GM18951 (cell line): ENCODE measurements around the gene FBXW10.
"Not testable (repeated sequence)": the region's sequence is repeated elsewhere in the genome, so short reads cannot be mapped to it uniquely, and the experiment has no call there.

Experiments used
- in situ Hi-C: fragments of 300-500 bp; cut with MboI; formaldehyde crosslinking; loops from one replicate; pipeline ENCODE4 v1.12.0; 2022; ENCODE audit warnings: low sequenced_read_pairs, mixed read lengths, inconsistent platforms; ENCODE audit not compliant: unreplicated experiment

FBXW10 gene

GRCh38 chr17:18743699-18744421 lies at the start of gene FBXW10:
Gene FBXW10, plus strand, starts transcription at chr17:18744054. Its CDS starts 191 bp downstream, at chr17:18744245.
- in situ Hi-C loops, result not testable (repeated sequence)

DNA sequence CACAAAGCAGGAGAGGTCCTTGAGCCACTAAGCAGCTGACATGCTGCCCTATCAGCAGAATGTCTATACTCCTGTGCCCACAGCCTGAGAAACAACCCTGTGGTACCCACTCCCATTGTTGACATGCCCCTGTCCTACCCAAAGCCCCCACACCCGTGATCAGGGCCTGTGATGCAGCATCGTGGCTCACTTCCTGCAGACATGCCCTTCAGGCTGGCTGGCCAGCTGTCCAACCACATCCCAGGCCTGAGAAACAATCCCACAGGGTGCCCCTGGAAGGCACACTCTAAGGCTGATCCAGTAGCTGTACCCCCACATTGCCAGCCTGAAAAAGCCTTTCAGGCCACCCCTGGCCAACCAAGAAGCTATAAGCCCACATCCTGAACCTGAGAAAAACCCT lies 48.7 kb upstream of the FBXW10 start:
- in situ Hi-C loops, result not testable (repeated sequence)

GRCh38 chr17:18698473-18699103 lies 45.3 kb upstream of the FBXW10 start:
- in situ Hi-C loops, result not testable (repeated sequence)

GRCh38 chr17:18705955-18706354 lies 37.9 kb upstream of the FBXW10 start:
- in situ Hi-C loops, result not testable (repeated sequence)

- in situ Hi-C loops, result not testable (repeated sequence)
These were observed 35.6 kb upstream of the FBXW10 start for GRCh38 chr17:18708215-18708614.

DNA sequence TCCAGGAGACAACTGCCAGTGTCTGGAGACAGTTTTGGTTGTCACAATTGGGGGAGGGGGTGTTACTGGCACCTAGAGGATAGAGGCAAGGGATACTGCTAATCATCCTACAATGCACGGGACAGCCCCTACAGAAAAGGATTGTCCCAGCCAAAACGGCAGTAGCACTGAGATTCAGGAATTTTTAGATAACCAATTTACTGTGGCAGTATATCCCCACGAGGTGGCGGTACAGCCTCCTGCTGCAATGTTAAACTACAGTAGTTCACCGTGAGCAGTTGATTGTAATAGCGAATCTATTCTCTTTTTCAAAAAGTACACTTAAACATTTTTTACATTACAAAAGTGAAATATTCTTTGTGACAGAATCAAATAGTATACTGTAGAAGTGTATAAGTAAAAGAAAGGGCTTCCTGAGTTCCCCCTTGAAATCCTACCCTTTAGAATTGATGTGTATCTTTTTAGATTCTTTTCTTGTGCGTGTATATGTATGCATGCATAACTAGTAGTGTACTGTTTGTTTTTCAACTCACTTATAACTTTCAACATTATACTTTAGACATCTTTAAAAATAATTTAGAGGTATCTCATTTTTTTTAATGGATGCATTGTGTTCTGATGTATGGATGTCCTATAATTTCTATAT lies 31.4 kb upstream of the FBXW10 start:
- in situ Hi-C loops, result not testable (repeated sequence)

- in situ Hi-C loops, result not testable (repeated sequence)
These were observed 25.0 kb upstream of the FBXW10 start for GRCh38 chr17:18718643-18719427.

DNA sequence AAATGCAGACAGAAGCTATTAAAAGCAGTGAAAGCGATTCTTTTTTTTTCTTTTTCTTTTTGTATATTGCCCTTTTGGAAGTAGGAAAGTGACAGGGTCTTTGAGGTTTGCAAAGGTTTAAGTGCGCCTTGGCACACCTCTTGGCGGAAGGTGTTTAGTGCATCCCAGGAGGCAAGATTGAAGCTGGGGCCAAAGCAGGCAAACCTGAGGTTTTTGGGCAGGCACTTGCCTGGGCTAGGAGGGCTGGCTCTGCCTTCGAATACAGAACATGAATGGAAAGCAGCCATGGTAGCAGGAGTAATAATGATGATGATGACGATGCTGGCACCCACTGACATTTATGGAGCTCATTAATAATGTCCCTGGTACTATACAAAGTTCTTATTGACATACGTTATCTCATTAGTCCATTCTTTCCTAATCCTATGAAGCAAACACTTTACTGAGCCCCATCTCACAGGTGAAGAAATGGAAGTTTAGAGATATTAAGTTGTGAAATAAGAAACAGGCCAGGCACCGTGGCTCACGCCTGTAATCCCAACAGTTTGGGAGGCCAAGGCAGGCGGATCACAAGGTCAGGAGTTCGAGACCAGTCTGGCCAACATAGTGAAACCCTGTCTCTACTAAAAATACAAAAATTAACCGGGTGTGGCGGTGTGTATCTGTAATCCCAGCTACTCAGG lies 24.3 kb upstream of the FBXW10 start:
- in situ Hi-C loops, result not testable (repeated sequence)

DNA sequence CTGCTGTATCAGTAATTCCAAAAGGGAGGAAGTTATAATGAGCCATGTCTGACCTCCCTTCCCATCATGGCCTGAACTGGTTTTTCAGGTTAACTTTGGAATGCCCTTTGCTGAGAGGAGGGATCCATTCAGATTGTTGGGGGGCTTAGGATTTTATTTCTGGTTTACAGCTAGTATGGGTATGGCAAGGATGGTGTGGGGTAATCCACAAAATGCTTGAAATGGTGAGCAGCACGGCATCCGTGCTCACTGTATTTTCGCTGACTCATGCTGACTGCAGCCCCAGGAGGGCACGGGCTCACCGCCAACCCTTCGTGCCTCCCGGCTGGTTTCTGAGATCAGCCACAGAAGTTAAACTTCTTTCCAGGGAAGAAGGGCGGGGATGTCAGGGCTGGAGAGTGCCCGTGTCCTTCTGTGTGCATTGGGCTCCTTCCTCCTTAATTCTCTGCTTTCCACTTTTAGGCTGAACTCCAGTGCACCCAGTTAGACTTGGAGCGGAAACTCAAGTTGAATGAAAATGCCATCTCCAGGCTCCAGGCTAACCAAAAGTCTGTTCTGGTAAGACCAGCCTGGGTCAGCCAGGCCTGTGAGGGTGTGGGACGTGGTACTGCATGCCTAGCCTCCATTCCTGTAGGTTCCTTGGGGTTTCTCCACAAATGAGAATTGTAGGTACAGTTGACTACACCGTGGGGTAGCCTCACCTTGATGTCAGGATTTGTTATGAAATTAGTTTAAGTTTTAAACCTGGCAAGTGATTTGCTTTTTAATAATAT lies 21.9 kb upstream of the FBXW10 start:
- in situ Hi-C loops, result not testable (repeated sequence)

DNA sequence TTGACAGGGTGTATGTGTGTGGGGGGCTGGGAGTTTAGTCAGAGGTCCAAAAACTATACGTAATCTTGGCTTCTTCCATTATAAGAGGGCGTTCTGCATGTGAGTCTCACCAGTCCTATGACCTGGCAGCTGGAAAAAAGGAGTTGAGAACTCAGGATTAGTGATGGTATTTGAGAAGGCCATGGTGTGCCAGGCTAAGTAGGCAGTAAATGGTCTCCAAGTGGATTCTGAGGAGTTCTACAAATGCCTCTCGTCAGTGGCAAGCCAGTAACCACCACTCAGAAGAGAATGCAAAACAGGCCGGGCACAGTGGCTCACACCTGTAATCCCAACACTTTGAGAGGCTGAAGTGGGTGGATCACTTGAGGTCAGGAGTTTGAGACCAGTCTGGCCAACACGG lies 21.2 kb upstream of the FBXW10 start:
- in situ Hi-C loops, result not testable (repeated sequence)

- in situ Hi-C loops, result not testable (repeated sequence)
These were observed 20.3 kb upstream of the FBXW10 start for GRCh38 chr17:18723509-18723908.

DNA sequence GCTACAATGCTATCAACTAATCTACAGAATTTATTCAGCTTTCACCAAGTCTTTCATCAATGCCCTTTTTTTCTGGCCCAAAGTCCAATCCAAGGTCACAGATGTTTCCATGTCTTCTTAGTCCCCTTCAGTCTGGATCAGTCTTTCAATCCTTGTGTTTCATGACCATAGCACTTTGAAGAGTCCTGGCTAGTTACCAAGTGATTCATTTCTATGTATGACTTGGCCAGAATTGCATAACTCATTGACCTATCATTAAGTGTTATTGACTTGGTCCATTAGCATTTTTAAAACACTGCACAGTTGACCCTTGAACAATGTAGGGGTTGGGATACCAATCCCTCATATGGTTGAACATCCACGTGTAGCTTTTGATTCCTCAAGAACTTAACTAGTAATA lies 11.4 kb upstream of the FBXW10 start:
- in situ Hi-C loops, result not testable (repeated sequence)

GRCh38 chr17:18733350-18733749 lies 10.5 kb upstream of the FBXW10 start:
- in situ Hi-C loops, result not testable (repeated sequence)

DNA sequence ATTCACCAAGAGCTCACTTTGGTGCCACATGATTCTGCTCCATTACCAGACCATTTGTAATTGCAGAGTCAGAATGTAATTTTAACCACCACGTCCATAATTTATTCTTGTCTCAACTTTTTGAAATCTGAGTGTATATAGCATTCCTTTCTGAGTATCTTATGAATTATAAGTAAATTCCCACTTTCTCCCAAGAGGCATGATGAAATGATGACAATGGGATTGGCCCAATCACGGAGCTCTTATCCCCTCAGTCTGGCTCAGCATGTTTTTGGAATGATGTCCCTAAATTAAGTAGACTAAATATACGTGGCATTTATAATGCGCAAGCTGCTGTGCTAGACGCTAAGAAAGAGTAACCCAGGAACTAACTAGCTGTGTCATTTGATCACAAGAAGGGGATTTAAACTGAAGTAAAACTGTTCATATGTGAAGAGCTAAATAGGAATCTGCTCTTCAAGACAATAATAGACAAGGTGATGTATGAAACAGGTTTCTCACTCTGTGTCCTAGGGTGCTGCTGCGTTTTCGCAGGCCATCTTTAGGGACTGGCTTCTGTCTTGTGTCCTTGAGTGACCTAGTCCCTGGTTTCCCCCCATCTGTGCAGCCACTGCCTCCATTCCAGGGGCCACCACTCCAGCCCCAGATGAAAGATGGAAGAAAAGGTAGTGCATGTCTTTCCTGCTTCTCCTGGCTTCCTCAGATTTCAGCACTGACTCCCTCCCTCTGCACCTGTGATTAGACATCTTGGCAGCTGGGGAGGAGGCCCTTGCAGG lies 4.0 kb upstream of the FBXW10 start:
- in situ Hi-C loops, result not testable (repeated sequence)

- in situ Hi-C loops, result not testable (repeated sequence)
These were observed 2.6 kb upstream of the FBXW10 start for GRCh38 chr17:18741228-18741627.

- in situ Hi-C loops, result not testable (repeated sequence)
These were observed 872 bp downstream of the FBXW10 start for GRCh38 chr17:18744726-18745125.

DNA sequence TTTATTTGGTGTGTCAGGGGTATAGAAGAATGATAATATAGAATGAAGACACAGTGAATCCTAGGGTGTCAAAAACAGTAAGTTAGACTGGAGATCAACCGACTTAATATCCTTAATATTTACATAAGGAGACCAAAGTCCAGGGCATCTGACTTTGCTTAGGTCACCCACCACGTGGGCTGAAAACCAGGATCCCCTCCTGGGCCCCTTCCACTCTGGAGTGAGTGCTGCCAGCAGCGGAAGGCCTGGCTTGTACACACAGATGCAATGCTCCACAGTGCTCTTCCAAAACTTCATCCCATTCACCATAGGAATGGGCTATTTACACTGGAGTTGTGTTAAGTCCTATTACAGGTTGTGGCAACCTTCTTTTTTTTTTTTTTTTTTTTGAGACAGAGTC lies 2.7 kb downstream of the FBXW10 start:
- in situ Hi-C loops, result not testable (repeated sequence)

DNA sequence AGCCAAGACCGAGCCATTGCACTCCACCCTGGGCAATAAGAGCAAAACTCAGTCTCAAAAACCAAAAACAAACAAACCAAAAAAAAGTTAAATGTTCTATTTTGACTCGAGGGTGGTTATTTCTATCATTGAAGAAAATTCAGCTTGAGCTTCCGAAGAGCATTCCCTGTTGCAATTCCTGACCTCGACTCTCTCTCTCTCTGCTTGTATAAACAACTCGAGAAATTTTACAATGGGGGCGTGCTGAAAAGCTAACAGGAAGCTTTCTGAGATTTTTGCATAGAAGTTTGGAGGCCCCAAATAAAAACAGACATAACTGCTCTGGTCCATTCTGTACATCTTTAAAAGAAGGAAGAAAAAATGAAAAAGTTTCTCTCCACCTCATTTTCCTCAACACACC lies 3.6 kb downstream of the FBXW10 start:
- in situ Hi-C loops, result not testable (repeated sequence)
